Transverse colon (tissue), 4 donors: ENCODE data around the gene COL24A1.

ENCODE experiments used
- CTCF ChIP-seq, 5 experiments: fragments of 200-600 bp in 3 of 5; fragments of 450-650 bp in 2 of 5; sonication (generic) in 3 of 5; IDR thresholded peaks; 1 replicate in 2 of 5; 2 replicates in 3 of 5; pipeline ENCODE4 v1.5.1; 2016 to 2017; ENCODE audit warnings: antibody characterized with exemption in 5 of 5, inconsistent platforms in 3 of 5, mild to moderate bottlenecking in 2 of 5, moderate library complexity in 1 of 5
- EP300 ChIP-seq: sonication (generic); formaldehyde crosslinking; IDR thresholded peaks from one replicate; pipeline ENCODE4 v1.6.1; 2017; ENCODE audit warnings: antibody characterized with exemption, low read depth
- POLR2A ChIP-seq: fragments of 450-650 bp; IDR thresholded peaks from one replicate; pipeline ENCODE4 v1.6.1; 2016; ENCODE audit warnings: antibody characterized with exemption, mild to moderate bottlenecking, moderate library complexity
- POLR2AphosphoS5 ChIP-seq, 3 donors: sonication (generic); formaldehyde crosslinking; IDR thresholded peaks; one replicate each; pipeline ENCODE4 v1.6.1; 2016; ENCODE audit warnings: antibody characterized with exemption in 3 of 3

- TF ChIP-seq POLR2A (no peak), CTCF (IDR thresholded peaks at IDR 0.05) (no peak), POLR2AphosphoS5 (IDR thresholded peaks at IDR 0.05) (peak in 1 of 3 donors; percentile 56), EP300 (no peak)
Observed at GRCh38 chr1:86190873-86191272, 34.3 kb upstream of the COL24A1 start.
